ENCODE results near the gene FPR2.

The FPR2 gene

DNA sequence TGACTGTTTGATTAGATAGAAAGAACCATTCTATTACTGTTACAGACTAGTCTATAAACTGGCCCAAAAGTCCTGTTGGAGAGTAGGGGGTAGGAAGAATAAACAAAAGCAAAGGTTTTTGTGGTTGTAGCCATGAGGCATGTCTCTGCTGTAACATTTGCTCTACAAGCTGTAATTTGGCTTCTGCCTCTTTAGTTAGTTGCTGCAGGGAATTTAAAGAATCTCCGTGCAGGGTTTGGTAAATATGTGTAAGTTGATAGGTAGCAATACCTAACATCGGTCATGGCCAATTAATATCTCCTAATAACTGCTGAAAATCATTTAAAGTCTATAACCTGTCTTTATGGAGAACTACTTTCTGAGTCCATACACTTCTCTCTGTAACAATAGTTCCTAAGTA, 46.9 kb downstream of the FPR2 start:
- no peak for DNase-seq

DNA sequence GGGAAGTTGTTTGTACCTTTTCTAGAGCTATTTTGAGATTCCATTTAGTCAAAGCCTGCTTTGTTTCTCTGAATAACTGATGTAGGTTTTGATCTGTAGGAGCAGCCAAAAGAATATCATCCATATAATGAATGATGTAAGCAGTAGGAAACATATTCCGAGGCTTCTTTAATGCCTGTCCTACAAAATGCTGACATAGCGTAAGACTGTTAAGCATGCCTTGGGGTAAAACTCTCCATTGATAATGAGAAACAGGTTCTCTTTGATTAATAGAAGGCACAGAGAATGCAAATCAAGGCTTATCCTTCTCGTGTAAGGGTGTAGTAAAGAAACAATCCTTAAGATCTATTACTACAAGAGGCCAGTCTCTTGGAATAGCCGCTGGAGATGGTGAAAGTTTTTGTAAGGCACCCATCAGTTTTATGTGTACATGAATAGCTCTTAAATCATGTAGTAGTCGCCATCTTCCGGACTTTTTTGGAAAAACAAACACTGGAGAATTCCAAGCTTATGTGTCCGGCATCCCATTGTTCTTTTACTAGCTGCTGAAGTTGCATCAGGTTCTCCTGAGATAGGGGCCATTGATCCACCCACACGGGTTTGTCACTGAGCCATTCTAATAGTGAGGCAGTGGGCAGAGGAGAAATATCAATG, 47.5 kb downstream of the FPR2 start:
- DNase-seq = no peak

DNA sequence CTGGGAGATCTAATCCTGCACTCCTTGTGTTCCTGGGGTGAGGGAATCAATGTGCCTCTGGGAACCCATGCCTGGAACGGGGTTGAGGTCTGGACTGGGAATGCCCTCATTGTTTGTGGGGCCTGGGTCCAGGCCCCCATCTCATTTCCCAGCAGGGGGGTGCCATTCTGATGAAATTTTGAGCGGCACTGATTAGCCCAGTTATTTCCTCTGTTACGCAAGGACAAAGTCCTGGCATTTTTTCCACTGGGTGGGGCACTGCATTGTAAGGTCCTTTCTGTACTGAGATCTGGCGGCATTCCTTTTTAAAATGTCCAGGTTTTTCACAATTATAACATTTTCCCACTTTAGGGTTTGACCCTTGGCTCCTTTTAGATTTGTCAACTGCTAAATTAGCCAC, 48.8 kb downstream of the FPR2 start:
- no peak for DNase-seq

DNA sequence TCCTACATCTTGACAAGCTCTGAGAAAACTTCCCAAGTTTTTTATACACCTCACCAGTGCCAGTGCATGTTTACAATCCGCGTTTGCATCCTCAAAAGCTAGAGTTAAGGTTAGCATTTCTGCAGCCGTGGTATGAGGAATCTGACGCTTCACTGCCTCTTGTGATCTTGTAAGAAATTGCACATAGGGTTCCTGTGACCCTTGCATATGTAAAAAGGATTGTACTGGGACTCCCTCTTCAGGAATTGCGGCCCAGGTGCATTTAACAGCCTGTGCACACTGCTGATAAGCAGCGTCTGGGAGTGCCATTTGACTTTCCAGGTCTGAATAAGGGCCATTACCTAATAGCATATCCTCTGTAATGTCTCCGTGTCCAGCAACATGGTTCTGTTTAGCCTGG, 49.2 kb downstream of the FPR2 start:
- no peak for DNase-seq

DNA sequence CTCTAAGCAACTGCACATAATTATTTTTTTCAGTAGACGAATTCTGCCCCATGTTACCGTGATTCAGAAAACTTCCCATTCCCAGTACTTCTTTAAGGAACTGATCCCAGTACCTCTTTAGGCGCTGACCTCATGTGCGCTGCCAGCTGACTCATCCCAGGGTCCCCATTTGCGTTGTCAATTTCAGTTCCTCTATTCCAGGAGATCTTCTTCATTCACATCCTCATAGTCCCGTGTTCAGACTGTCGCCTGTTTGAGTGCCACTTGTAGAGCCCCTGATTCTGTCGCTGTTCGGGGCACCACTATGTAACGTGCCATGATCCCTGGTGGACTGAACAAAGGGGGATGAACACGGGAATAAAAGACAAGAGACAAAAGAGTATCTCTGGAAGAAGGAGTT, 50.4 kb downstream of the FPR2 start:
- no peak for DNase-seq

DNA sequence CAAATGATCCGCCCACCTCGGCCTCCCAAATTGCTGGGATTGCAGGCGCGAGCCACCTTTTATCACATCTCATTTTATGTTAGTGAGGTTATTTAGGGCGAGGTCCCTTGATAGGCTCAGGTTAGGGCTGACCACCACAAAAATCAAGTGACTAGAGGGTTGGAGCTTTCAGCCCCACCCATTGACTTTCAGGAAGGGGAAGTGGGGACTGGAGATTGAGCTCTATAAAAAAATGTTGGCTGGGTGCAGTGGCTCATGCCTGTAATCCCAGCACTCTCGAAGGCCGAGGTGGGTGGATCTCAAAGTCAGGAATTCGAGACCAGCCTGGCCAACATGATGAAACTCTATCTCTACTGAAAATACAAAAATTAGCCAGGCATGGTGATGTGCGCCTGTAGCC, 54.1 kb downstream of the FPR2 start:
- DNase-seq = no peak

DNA sequence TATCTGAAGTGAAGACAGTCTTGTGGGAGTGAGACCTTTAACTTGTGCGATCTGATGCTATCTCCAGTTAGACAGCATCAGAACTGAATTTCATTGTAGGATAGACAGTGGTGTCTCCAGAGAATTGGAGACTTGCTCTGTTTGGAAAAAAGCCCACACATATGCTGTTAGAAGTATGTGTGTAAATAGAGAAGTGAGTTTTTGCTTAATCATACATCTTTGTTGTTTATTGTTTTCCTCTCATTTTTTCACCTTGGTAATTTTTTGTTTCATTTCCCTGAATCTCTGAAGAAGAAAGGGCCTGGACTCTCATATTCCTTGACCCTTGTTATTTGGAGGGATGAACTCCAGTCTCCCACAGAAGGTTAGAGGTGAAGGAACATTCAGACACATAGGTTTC, 55.7 kb downstream of the FPR2 start:
- DNase-seq = no peak

DNA sequence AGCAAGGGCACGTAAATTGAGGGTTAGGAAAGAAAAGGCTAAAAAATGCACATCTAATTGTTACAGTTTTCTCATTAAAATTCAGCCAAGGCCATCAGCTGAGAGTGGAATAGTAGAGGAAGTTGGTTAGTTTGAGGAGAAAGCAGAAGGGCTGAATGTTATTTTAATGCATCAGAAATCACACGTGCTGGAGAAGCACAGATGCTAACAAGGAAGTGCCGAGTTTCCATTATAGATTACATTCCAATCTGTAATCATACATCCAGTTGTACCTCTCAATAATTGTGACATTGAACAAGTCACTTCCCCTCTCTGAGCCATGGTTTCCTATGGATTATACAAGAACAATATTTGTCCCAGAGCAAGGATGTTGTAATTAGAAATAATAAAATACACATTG, 59.0 kb downstream of the FPR2 start:
- no peak for DNase-seq
